ENCODE results near the gene RACGAP1. TPM values are rescaled to one million over a fixed set of nuclear protein-coding genes. Genes with fewer than 3 reads are reported as not detected.

RACGAP1 gene
- total and polyA plus RNA-seq, 2 experiments from 2014 or later, result 19.0 to 52.8 TPM

GRCh38 chr12:50006754-50007442, 18.4 kb downstream of the RACGAP1 start:
- Histone ChIP-seq H4K20me1 (replicated peaks; ENCODE audit: insufficient read depth) (peaks cover 3% of the 10 kb centered on the region; the same call in 1 of the 2 replicates), H3K36me3 (ENCODE audit: insufficient read depth) (peaks cover 5% of the 10 kb centered on the region; the same call in 1 of the 2 replicates), H3F3A (replicated peaks; ENCODE audit: low read depth) (no peaks in the 10 kb centered on the region), H3K4me2 (no peak overlapping the region), H3K27ac (ENCODE audit: low read depth) (no peak overlapping the region), H2AFZ (no peak overlapping the region), H3K4me3 (no peak overlapping the region), H3K27me3 (ENCODE audit: insufficient read depth) (no peaks in the 10 kb centered on the region), H3K4me1 (ENCODE audit: insufficient read depth) (no peaks in the 10 kb centered on the region), H3K79me2 (replicated peaks; ENCODE audit: insufficient read depth) (0 out of 2 replicates have a peak, but pooled peaks cover 2% of the 10 kb centered on the region), H3K9me2 (ENCODE audit: insufficient read depth) (no peaks in the 10 kb centered on the region)
- no peak overlapping the region for H3K27ac Mint-ChIP-seq
- no peaks in the 10 kb centered on the region for H3K9me3 Mint-ChIP-seq
- no peak for DNase-seq (ENCODE audit: low spot score)
- no peak for ATAC-seq
- H3K4me3 Mint-ChIP-seq, result no peak overlapping the region
- TF ChIP-seq ZNF331 (CRISPR knock-in tag; IDR thresholded peaks at IDR 0.05; ENCODE audit: low read depth) (no peak), EZH2 (IDR thresholded peaks at IDR 0.05; ENCODE audit: low read depth, unreplicated experiment) (no peak), CREB1 (CRISPR knock-in tag; IDR thresholded peaks at IDR 0.05; ENCODE audit: low read depth) (no peak), STAT1 (IDR thresholded peaks at IDR 0.05; ENCODE audit: unreplicated experiment) (no peak), ZNF462 (CRISPR knock-in tag; IDR thresholded peaks at IDR 0.05) (no peak), NANOG (IDR thresholded peaks at IDR 0.05; ENCODE audit: borderline replicate concordance) (no peak), CTCF (conservative IDR thresholded peaks at IDR 0.05; ENCODE audit: low read depth in 2 of 2) (no peak), REST (IDR thresholded peaks at IDR 0.05; ENCODE audit: unreplicated experiment) (no peak), POLR2AphosphoS5 (IDR thresholded peaks at IDR 0.05; ENCODE audit: low read depth) (no peak), ETS1 (IDR thresholded peaks at IDR 0.05) (no peak), ZNF114 (CRISPR knock-in tag; IDR thresholded peaks at IDR 0.05) (no peak), JUNB (IDR thresholded peaks at IDR 0.05; ENCODE audit: unreplicated experiment) (no peak)
- H3K27me3 Mint-ChIP-seq (ENCODE audit: insufficient read depth, low read depth, poor library complexity), result peaks cover 2% of the 10 kb centered on the region
- H3K36me3 Mint-ChIP-seq (ENCODE audit: low read depth), result peaks cover 24% of the 10 kb centered on the region
- no peaks in the 10 kb centered on the region for H3K4me1 Mint-ChIP-seq

All from GM23338 (cell line).